Transverse colon (tissue), 4 donors: Measurements from ENCODE around the gene TENM4.

Experiments
- EP300 ChIP-seq: sonication (generic); formaldehyde crosslinking; IDR thresholded peaks from one replicate; pipeline ENCODE4 v1.6.1; 2017; ENCODE audit warnings: antibody characterized with exemption, low read depth
- POLR2A ChIP-seq: fragments of 450-650 bp; IDR thresholded peaks from one replicate; pipeline ENCODE4 v1.6.1; 2016; ENCODE audit warnings: antibody characterized with exemption, mild to moderate bottlenecking, moderate library complexity
- POLR2AphosphoS5 ChIP-seq, 3 donors: sonication (generic); formaldehyde crosslinking; IDR thresholded peaks; one replicate each; pipeline ENCODE4 v1.6.1; 2016; ENCODE audit warnings: antibody characterized with exemption in 3 of 3
- TF ChIP-seq, protein P1 (sequence below), 5 experiments: fragments of 200-600 bp in 3 of 5; fragments of 450-650 bp in 2 of 5; sonication (generic) in 3 of 5; IDR thresholded peaks; 1 replicate in 2 of 5; 2 replicates in 3 of 5; pipeline ENCODE4 v1.5.1; 2016 to 2017; ENCODE audit warnings: antibody characterized with exemption in 5 of 5, inconsistent platforms in 3 of 5, mild to moderate bottlenecking in 2 of 5, moderate library complexity in 1 of 5

DNA sequence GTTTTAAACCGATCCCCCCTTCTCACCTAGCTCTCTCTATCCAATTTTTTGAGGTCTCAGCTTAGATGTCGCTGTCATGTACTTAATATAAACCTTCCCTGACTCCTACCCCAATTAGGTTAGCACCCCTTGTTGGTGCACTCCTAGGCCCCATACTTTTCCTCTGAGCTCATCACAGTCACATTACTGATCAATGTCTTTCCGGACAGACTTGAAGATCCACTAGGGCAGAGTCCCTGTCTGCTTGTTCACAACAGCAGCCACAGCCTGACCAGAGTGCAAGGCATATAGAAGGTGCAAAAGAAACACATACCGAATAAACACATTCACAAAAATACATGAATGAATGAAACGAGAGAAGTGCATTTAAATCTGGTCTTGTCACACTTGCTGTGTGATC, 605.2 kb downstream of the TENM4 start:
- TF ChIP-seq, protein P1, sequence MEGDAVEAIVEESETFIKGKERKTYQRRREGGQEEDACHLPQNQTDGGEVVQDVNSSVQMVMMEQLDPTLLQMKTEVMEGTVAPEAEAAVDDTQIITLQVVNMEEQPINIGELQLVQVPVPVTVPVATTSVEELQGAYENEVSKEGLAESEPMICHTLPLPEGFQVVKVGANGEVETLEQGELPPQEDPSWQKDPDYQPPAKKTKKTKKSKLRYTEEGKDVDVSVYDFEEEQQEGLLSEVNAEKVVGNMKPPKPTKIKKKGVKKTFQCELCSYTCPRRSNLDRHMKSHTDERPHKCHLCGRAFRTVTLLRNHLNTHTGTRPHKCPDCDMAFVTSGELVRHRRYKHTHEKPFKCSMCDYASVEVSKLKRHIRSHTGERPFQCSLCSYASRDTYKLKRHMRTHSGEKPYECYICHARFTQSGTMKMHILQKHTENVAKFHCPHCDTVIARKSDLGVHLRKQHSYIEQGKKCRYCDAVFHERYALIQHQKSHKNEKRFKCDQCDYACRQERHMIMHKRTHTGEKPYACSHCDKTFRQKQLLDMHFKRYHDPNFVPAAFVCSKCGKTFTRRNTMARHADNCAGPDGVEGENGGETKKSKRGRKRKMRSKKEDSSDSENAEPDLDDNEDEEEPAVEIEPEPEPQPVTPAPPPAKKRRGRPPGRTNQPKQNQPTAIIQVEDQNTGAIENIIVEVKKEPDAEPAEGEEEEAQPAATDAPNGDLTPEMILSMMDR (IDR thresholded peaks at IDR 0.05) = no peak
- TF ChIP-seq POLR2A (no peak), EP300 (no peak), POLR2AphosphoS5 (IDR thresholded peaks at IDR 0.05) (no peak)
